K562 (cell line): ENCODE data around the gene FIBP. TPM values are rescaled to one million over a fixed set of nuclear protein-coding genes. Genes with fewer than 3 reads are reported as not detected.

Experiments
- ATF1 ChIP-seq, 2 experiments: fragments of 450-650 bp in 1 of 2; IDR thresholded peaks; 2 replicates each; pipeline ENCODE4 v1.6.1; 2016; ENCODE audit warnings: missing compliant biosample characterization in 1 of 2, missing genetic modification characterization in 1 of 2
- BACH1 ChIP-seq: fragments of 200-800 bp; sonication (Bioruptor generic); IDR thresholded peaks from 2 replicates; pipeline ENCODE4 v1.6.1; 2016; ENCODE audit warnings: missing genetic modification characterization, missing compliant biosample characterization
- BRD9 ChIP-seq: fragments of 450-650 bp; IDR thresholded peaks from 2 replicates; pipeline ENCODE4 v1.6.1; 2018; ENCODE audit warnings: low read depth; ENCODE audit not compliant: partially characterized antibody
- CBX3 ChIP-seq, 2 experiments: IDR thresholded peaks; 1 replicate in 1 of 2; 2 replicates in 1 of 2; pipeline ENCODE4 v1.6.1; 2012; ENCODE audit warnings: inconsistent platforms in 2 of 2, low read length in 2 of 2, borderline replicate concordance in 1 of 2, control low read depth in 1 of 2
- CHD1 ChIP-seq: fragments of 200-600 bp; sonication (generic); IDR thresholded peaks from one replicate; pipeline ENCODE4 v1.6.1; 2012; ENCODE audit warnings: mild to moderate bottlenecking, moderate library complexity, low read length, inconsistent platforms
- CHD2 ChIP-seq: IDR thresholded peaks from 2 replicates; pipeline ENCODE4 v1.6.1; 2011; ENCODE audit warnings: low read depth, low read length
- CTBP1 ChIP-seq: fragments of 450-650 bp; IDR thresholded peaks from 2 replicates; pipeline ENCODE4 v1.6.1; 2016; ENCODE audit warnings: borderline replicate concordance
- ELF4 ChIP-seq: fragments of 450-650 bp; formaldehyde crosslinking; IDR thresholded peaks from 2 replicates; pipeline ENCODE4 v1.4.0; 2022; ENCODE audit warnings: missing genetic modification characterization
- GTF2E2 ChIP-seq: fragments of 200-800 bp; sonication (Bioruptor generic); IDR thresholded peaks from 2 replicates; pipeline ENCODE4 v1.6.1; 2016; ENCODE audit warnings: missing genetic modification characterization, missing compliant biosample characterization
- KDM2B ChIP-seq: fragments of 250-450 bp; sonication (Bioruptor Pico); IDR thresholded peaks from 2 replicates; pipeline ENCODE4 v1.8.0; 2021; ENCODE audit warnings: mild to moderate bottlenecking, moderate library complexity
- MXI1 ChIP-seq: IDR thresholded peaks from 2 replicates; pipeline ENCODE4 v1.6.1; 2011; ENCODE audit warnings: low read depth, mild to moderate bottlenecking, improper control_type of control experiment, low read length
- NR2F6 ChIP-seq: fragments of 450-650 bp; formaldehyde crosslinking; IDR thresholded peaks from 2 replicates; pipeline ENCODE4 v1.4.0; 2020; ENCODE audit warnings: mild to moderate bottlenecking
- NR4A1 ChIP-seq, 2 experiments: fragments of 250-450 bp in 1 of 2; fragments of 450-650 bp in 1 of 2; sonication (Bioruptor Pico) in 1 of 2; IDR thresholded peaks; 2 replicates each; pipeline versions ENCODE4 v1.4.0 to v1.6.1; 2016 to 2020; ENCODE audit warnings: mild to moderate bottlenecking in 2 of 2, missing compliant biosample characterization in 1 of 2, missing genetic modification characterization in 1 of 2, moderate library complexity in 1 of 2
- STAT5A ChIP-seq: IDR thresholded peaks from 2 replicates; pipeline ENCODE4 v1.6.1; 2012; ENCODE audit warnings: low read length, inconsistent platforms, borderline replicate concordance
- ZFX ChIP-seq: sonication (generic); formaldehyde crosslinking; IDR thresholded peaks from 2 replicates; pipeline ENCODE4 v1.8.0; 2022; ENCODE audit warnings: mild to moderate bottlenecking, missing genetic modification reagents, moderate library complexity
- ZNF282 ChIP-seq: sonication (generic); formaldehyde crosslinking; IDR thresholded peaks from 2 replicates; pipeline ENCODE4 v1.8.1; 2023; ENCODE audit warnings: missing genetic modification reagents
- ZNF589 ChIP-seq: fragments of 200-800 bp; sonication (Bioruptor generic); IDR thresholded peaks from 2 replicates; pipeline ENCODE4 v1.6.1; 2016; ENCODE audit warnings: low read depth, missing genetic modification characterization, missing compliant biosample characterization
- polyA plus RNA-seq, 8 experiments: library from polyadenylated mRNA; depleted of rRNA in 4 of 8; stranded (reverse) in 5 of 8; unstranded in 3 of 8; fragments of >200 nt; fragmentation: Nextera tagmentation in 2 of 8; fragmentation: Illumina TruSeq in 1 of 8; extraction: Ambion mirVana in 2 of 8; extraction: Trizol in 1 of 8; gene quantifications; 2 replicates each; pipeline versions ENCODE4 v1.2.1 to v1.2.3, GENCODE V29; 2011 to 2014; ENCODE audit warnings: inconsistent platforms in 1 of 8, missing spikeins in 1 of 8
- total RNA-seq, 7 experiments: library from RNA; depleted of rRNA in 6 of 7; stranded (reverse); fragments of >200 nt in 6 of 7; fragmentation: Illumina TruSeq in 2 of 7; extraction: Trizol in 2 of 7; gene quantifications; 2 replicates each; pipeline versions ENCODE4 v1.2.1 to v1.2.3, GENCODE V29; 2011 to 2021; ENCODE audit warnings: low replicate concordance in 1 of 7
- TF ChIP-seq, protein P1 (sequence below): fragments of 200-800 bp; sonication (Bioruptor generic); IDR thresholded peaks from 2 replicates; pipeline ENCODE4 v1.6.1; 2017; ENCODE audit warnings: missing genetic modification characterization, missing compliant biosample characterization
- TF ChIP-seq, protein P2 (sequence below): sonication (generic); formaldehyde crosslinking; IDR thresholded peaks from 2 replicates; pipeline ENCODE4 v1.8.0; 2022; ENCODE audit warnings: mild to moderate bottlenecking, missing genetic modification reagents
- TF ChIP-seq, protein P3 (sequence below): fragments of 200-800 bp; sonication (Bioruptor generic); IDR thresholded peaks from 2 replicates; pipeline ENCODE4 v1.6.1; 2017; ENCODE audit warnings: missing genetic modification characterization, missing compliant biosample characterization
- TF ChIP-seq, protein P4 (sequence below): fragments of 450-650 bp; conservative IDR thresholded peaks from 2 replicates; pipeline ENCODE4 v1.6.1; 2016; ENCODE audit warnings: missing genetic modification characterization, low read depth, mild to moderate bottlenecking, missing compliant biosample characterization, moderate library complexity

The FIBP gene
- total and polyA plus RNA-seq, 9 of the 15 experiments (the other 6 are each of a cell fraction or from before 2014, with no cell fraction given): 41.2 to 79.2 (median 48.6) TPM

DNA sequence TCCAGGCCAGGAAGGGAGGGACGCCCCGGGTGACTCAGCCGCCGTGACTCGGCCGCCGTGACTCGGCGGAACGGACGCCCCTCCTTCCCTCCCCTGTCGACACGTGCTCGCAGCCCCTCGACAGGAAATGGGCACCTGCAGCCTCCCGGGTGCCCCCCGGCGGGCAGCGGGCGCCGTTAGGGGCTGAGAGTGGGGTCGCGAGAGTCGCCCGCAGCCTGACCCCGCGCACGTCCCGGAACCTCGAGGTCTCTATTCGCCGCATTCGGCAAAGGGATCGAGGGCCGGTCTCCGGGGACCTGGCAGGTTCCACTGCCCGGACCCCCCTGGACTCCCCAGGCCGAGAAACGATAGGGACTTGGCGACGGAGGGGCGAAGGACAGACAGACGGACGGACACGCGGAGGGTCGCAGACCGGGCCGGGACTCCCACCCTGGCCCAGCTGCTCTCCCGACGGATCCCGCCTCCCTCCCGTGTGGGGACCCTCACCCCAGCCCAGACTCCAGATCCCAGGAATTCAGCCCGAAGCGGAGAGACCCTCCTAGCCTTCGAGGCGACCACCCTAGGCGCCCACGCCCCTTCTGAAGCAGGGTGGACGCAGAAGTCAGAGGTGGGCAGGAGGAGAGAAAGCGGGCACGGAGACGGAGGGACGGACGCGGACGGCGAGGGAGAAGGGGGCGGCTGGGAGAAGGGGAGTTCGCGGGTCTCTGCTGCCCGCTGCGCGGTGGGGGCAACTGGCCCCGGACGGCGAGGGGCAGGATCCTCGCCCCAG lies 11.3 kb upstream of the FIBP start (continued):
- TF ChIP-seq, protein P1, sequence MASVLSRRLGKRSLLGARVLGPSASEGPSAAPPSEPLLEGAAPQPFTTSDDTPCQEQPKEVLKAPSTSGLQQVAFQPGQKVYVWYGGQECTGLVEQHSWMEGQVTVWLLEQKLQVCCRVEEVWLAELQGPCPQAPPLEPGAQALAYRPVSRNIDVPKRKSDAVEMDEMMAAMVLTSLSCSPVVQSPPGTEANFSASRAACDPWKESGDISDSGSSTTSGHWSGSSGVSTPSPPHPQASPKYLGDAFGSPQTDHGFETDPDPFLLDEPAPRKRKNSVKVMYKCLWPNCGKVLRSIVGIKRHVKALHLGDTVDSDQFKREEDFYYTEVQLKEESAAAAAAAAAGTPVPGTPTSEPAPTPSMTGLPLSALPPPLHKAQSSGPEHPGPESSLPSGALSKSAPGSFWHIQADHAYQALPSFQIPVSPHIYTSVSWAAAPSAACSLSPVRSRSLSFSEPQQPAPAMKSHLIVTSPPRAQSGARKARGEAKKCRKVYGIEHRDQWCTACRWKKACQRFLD (CRISPR knock-in tag): peak; percentile 83; the same call in 1 of the 2 replicates
- TF ChIP-seq BRD9 (peak; percentile 34), ZNF589 (CRISPR knock-in tag) (peak; percentile 70; the same call in 1 of the 2 replicates), GTF2E2 (peak; percentile 15; the same call in 1 of the 2 replicates), CHD2 (peak; percentile 22; the same call in 1 of the 2 replicates), ELF4 (CRISPR knock-in tag) (no peak), ZFX (CRISPR knock-in tag) (peak; percentile 53), CHD1 (peak; percentile 77), CTBP1 (peak; percentile 78), MXI1 (peak; percentile 55; the same call in 1 of the 2 replicates), NR4A1 (CRISPR knock-in tag; IDR thresholded peaks at IDR 0.05) (0 out of 2 replicates have a peak, but pooled peaks have one; percentile 28), NR4A1 (tag; IDR thresholded peaks at IDR 0.05) (peak; percentile 79; the same call in 1 of the 2 replicates), ATF1 (CRISPR knock-in tag; IDR thresholded peaks at IDR 0.05) (no peak), ATF1 (tag; IDR thresholded peaks at IDR 0.05) (peak; percentile 65; the same call in 1 of the 2 replicates), STAT5A (no peak), ZNF282 (no peak; the same call in 1 of the 2 replicates), BACH1 (peak; percentile 86), NR2F6 (no peak), KDM2B (0 out of 2 replicates have a peak, but pooled peaks have one; percentile 82), CBX3 (IDR thresholded peaks at IDR 0.05; ENCODE audit: borderline replicate concordance in 1 of 2, low read length in 2 of 2) (peak in 1 of 2 experiments; percentile 70; a peak in 1 of 3 replicates)
- TF ChIP-seq, protein P2, sequence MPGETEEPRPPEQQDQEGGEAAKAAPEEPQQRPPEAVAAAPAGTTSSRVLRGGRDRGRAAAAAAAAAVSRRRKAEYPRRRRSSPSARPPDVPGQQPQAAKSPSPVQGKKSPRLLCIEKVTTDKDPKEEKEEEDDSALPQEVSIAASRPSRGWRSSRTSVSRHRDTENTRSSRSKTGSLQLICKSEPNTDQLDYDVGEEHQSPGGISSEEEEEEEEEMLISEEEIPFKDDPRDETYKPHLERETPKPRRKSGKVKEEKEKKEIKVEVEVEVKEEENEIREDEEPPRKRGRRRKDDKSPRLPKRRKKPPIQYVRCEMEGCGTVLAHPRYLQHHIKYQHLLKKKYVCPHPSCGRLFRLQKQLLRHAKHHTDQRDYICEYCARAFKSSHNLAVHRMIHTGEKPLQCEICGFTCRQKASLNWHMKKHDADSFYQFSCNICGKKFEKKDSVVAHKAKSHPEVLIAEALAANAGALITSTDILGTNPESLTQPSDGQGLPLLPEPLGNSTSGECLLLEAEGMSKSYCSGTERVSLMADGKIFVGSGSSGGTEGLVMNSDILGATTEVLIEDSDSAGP (CRISPR knock-in tag): 0 out of 2 replicates have a peak, but pooled peaks have one; percentile 11
- TF ChIP-seq, protein P3, sequence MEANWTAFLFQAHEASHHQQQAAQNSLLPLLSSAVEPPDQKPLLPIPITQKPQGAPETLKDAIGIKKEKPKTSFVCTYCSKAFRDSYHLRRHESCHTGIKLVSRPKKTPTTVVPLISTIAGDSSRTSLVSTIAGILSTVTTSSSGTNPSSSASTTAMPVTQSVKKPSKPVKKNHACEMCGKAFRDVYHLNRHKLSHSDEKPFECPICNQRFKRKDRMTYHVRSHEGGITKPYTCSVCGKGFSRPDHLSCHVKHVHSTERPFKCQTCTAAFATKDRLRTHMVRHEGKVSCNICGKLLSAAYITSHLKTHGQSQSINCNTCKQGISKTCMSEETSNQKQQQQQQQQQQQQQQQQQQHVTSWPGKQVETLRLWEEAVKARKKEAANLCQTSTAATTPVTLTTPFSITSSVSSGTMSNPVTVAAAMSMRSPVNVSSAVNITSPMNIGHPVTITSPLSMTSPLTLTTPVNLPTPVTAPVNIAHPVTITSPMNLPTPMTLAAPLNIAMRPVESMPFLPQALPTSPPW: peak; percentile 74
- TF ChIP-seq, protein P4, sequence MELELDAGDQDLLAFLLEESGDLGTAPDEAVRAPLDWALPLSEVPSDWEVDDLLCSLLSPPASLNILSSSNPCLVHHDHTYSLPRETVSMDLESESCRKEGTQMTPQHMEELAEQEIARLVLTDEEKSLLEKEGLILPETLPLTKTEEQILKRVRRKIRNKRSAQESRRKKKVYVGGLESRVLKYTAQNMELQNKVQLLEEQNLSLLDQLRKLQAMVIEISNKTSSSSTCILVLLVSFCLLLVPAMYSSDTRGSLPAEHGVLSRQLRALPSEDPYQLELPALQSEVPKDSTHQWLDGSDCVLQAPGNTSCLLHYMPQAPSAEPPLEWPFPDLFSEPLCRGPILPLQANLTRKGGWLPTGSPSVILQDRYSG: peak; percentile 61; the same call in 1 of the 2 replicates
